Measurements from ENCODE around the gene RNF180. TPM values are rescaled to one million over a fixed set of nuclear protein-coding genes. Genes with fewer than 3 reads are reported as not detected.

Gene RNF180
- total RNA-seq, 6 experiments from 2014 or later, result 3.8 to 6.7 (median 6.0) TPM

DNA sequence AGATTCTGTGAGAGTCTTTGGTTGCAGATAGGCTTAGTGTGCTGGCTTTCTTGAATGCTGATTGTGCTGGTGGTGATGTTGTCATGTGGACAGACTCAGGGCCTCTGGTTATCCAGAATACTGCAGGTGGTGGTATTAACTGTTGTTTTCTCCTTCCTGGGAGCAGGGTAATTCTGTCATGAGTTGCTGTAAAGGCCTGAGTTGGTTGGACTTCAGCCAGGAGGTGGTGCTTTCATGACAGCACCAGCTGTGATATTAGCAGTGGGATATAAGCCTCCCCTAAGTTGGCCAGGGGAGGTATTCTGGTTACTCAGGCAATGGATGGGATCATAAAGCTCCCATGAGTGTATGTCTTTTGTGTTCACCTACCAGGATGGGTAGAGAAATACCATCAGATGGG is 16.4 kb upstream of the RNF180 start:
- no peak overlapping the region for H3K27ac ChIP-seq
- intact Hi-C loops (cut with DNase I), result loop anchor here in 1 of 2 donors (10.0 kb wide), 1 partner anchor 56 kb away; no protein-coding TSS in a partner anchor
- H3K36me3 ChIP-seq, result no peaks in the 10 kb centered on the region
- no peak overlapping the region for H3K4me3 ChIP-seq
- H3K27me3 ChIP-seq, result no peaks in the 10 kb centered on the region
- peaks cover 0 to 5% (median 0%) of the 10 kb centered on the region in 4 donors for H3K4me1 ChIP-seq
- ATAC-seq, result no peak
- no peak for DNase-seq
- TF ChIP-seq CTCF (IDR thresholded peaks at IDR 0.05) (no peak), POLR2A (IDR thresholded peaks at IDR 0.05) (no peak)
- no peaks in the 10 kb centered on the region for H3K9me3 ChIP-seq

DNA sequence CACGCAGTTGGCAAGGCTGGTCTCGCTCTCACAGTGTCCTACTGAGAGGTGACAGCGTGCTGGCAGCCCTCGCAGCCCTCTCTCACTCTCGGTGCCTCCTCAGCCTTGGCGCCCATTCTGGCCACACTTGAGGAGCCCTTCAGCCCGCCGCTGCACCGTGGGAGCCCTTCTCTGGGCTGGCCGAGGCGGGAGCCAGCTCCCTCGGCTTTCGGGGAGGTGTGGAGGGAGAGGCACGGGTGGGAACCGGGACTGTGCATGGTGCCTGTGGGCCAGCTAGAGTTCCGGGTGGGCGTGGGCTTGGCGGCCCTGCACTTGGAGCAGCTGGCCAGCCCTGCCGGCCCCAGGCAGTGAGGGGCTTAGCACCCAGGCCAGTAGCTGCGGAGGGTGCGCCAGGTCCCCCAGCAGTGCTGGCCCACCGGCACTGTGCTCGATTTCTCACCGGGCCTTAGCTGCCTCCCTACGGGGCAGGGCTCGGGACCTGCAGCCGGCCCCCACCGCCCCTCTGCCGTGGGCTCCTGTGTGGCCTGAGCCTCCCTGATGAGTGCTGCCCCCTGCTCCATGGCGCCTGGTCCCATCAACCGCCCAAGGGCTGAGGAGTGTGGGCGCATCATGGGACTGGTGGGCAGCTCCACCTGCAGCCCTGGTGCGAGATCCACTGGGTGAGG is 15.7 kb upstream of the RNF180 start:
- Histone ChIP-seq H3K36me3 (no peaks in the 10 kb centered on the region), H3K4me1 (peaks cover 0 to 5% (median 0%) of the 10 kb centered on the region in 4 donors), H3K4me3 (no peak overlapping the region), H3K27me3 (no peaks in the 10 kb centered on the region), H3K9me3 (no peaks in the 10 kb centered on the region), H3K27ac (no peak overlapping the region)
- ATAC-seq (no peak), DNase-seq (no peak)
- no CpG with 5 or more reads among the region's 33 CpGs for WGBS (ENCODE audit: insufficient coverage, low coverage, low lambda C conversion rate, missing lambda C conversion rate)
- TF ChIP-seq POLR2A (IDR thresholded peaks at IDR 0.05), result no peak
- no peak for TF ChIP-seq CTCF (IDR thresholded peaks at IDR 0.05)
- intact Hi-C loops (cut with DNase I), result loop anchor here in 1 of 2 donors (10.0 kb wide), 1 partner anchor 55 kb away; no protein-coding TSS in a partner anchor

GRCh38 chr5:64156261-64156660 is 9.4 kb upstream of the RNF180 start:
- 80% methylated on average over 1 of the region's 1 CpG for WGBS (ENCODE audit: insufficient coverage, low coverage, low lambda C conversion rate, missing lambda C conversion rate)
- no peak for ATAC-seq
- Histone ChIP-seq H3K36me3 (no peaks in the 10 kb centered on the region), H3K27ac (no peak overlapping the region), H3K4me3 (no peak overlapping the region), H3K27me3 (no peaks in the 10 kb centered on the region), H3K9me3 (no peaks in the 10 kb centered on the region), H3K4me1 (no peaks in the 10 kb centered on the region)
- no peak for DNase-seq
- intact Hi-C loops (cut with DNase I), result no loop called here
- TF ChIP-seq POLR2A (IDR thresholded peaks at IDR 0.05), result no peak
- TF ChIP-seq CTCF (IDR thresholded peaks at IDR 0.05), result no peak

DNA sequence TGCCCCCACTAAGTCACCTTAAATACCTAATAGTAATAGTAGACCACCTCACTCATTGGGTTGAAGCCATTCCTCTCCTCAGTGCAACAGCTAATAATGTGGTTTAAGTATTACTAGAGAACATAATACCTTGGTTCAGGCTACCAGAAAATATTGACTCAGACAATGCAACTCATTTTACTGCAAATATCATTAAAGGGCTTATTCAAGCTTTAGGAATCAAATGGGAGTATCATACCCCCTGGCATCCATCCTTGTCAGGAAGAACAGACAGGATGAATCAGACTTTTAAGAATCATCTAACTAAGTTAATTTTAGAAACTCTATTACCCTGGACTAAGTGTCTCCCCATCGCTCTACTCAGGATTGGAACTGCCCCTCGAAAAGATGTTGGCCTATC is 6.8 kb upstream of the RNF180 start:
- Histone ChIP-seq H3K4me3 (no peak overlapping the region), H3K27ac (no peak overlapping the region), H3K27me3 (no peaks in the 10 kb centered on the region), H3K36me3 (no peaks in the 10 kb centered on the region), H3K9me3 (no peaks in the 10 kb centered on the region), H3K4me1 (peaks cover 0 to 13% (median 3%) of the 10 kb centered on the region in 4 donors)
- ATAC-seq (no peak), DNase-seq (no peak)
- intact Hi-C loops (cut with DNase I), result no loop called here
- WGBS (ENCODE audit: insufficient coverage, low coverage, low lambda C conversion rate, missing lambda C conversion rate), result 90% methylated on average over 2 of the region's 2 CpGs
- TF ChIP-seq POLR2A (IDR thresholded peaks at IDR 0.05), result no peak
- TF ChIP-seq CTCF (IDR thresholded peaks at IDR 0.05), result no peak
